ENCODE measurements around the gene SLC39A6. TPM values are rescaled to one million over a fixed set of nuclear protein-coding genes. Genes with fewer than 3 reads are reported as not detected.

The SLC39A6 gene
- total RNA-seq, 1 experiment from 2014 or later, result 36.2 TPM

- no peak for DNase-seq
- Histone ChIP-seq H3K36me3 (replicated peaks; ENCODE audit: control insufficient read depth, insufficient read depth, low read length) (peaks cover 41% of the 10 kb centered on the region), H3K4me3 (ENCODE audit: insufficient read depth, low read depth, low read length) (no peak overlapping the region), H3K27me3 (ENCODE audit: control insufficient read depth, insufficient read depth, low read length) (no peaks in the 10 kb centered on the region)
Observed at GRCh38 chr18:36153203-36153602, 24.1 kb upstream of the SLC39A6 start.

GRCh38 chr18:36152781-36153180 is 23.6 kb upstream of the SLC39A6 start:
- no peak for DNase-seq
- Histone ChIP-seq H3K27me3 (ENCODE audit: control insufficient read depth, insufficient read depth, low read length) (no peaks in the 10 kb centered on the region), H3K4me3 (ENCODE audit: insufficient read depth, low read depth, low read length) (no peak overlapping the region), H3K36me3 (replicated peaks; ENCODE audit: control insufficient read depth, insufficient read depth, low read length) (peaks cover 41% of the 10 kb centered on the region)

GRCh38 chr18:36149514-36150289 is 20.6 kb upstream of the SLC39A6 start:
- H3K36me3 ChIP-seq (replicated peaks; ENCODE audit: control insufficient read depth, insufficient read depth, low read length), result peaks cover 37% of the 10 kb centered on the region
- H3K4me3 ChIP-seq (ENCODE audit: insufficient read depth, low read depth, low read length), result no peak overlapping the region
- DNase-seq, result no peak

DNA sequence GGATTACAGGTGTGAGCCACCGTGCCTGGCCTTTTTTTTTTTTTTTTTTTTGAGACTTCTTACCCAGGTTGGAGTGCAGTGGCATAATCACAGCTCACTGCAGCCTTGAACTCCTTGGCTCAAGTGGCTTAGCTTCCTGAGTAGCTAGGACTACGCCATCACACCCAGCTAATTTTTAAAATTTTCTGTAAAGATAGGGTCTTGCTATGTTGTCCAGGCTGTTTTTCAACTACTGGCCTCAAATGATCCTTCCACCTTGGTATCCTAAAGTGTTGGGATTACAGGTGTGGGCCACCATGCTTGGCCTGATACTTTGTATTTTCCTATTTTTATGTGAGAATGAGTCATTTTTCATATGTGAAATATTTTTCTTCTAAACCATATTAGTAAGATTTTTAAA is 14.3 kb upstream of the SLC39A6 start:
- Histone ChIP-seq H3K36me3 (replicated peaks; ENCODE audit: control insufficient read depth, insufficient read depth, low read length) (peaks cover 40% of the 10 kb centered on the region), H3K27me3 (ENCODE audit: control insufficient read depth, insufficient read depth, low read length) (no peaks in the 10 kb centered on the region), H3K4me3 (ENCODE audit: insufficient read depth, low read depth, low read length) (no peak overlapping the region)
- DNase-seq, result no peak

More at GRCh38 chr18:36149514-36150289, 20.6 kb upstream of the SLC39A6 start:
- no peaks in the 10 kb centered on the region for H3K27me3 ChIP-seq (ENCODE audit: control insufficient read depth, insufficient read depth, low read length)

DNA sequence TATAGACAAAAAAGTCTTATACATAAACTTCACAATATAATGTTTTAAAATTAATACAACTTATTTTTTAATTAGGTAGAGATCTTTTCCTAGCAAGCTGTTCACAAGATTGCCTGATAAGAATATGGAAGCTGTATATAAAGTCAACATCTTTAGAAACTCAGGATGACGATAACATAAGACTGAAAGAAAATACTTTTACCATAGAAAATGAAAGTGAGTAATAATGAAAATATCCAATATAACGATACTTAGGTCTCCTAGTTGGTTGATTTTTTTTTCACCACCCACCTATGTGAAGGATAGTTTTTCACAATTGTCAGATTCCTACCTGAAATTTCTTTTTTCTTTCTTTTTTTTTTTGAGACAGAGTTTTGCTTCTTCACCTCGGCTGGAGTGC is 13.6 kb upstream of the SLC39A6 start:
- no peak for DNase-seq
- Histone ChIP-seq H3K27me3 (ENCODE audit: control insufficient read depth, insufficient read depth, low read length) (no peaks in the 10 kb centered on the region), H3K36me3 (replicated peaks; ENCODE audit: control insufficient read depth, insufficient read depth, low read length) (peaks cover 41% of the 10 kb centered on the region), H3K4me3 (ENCODE audit: insufficient read depth, low read depth, low read length) (no peak overlapping the region)

DNA sequence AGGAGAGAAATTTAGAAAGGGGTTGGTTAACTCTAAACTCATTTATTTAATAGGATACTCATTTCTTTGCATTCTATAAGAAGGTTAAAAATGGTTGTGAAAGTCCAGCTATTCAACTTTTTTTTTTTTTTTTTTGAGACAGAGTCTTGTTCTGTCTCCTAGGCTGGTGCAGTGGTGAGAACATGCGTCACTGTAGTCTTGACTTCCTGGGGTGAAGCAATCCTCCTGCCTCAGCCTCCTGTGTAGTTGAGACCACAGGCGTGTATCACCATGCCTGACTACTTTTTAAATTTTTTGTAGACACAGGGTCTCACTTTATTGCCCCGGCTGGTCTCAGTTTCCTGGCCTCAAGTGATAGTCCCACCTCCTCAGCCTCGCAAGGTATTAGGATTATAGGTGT is 12.4 kb upstream of the SLC39A6 start:
- peaks cover 40% of the 10 kb centered on the region for H3K36me3 ChIP-seq (replicated peaks; ENCODE audit: control insufficient read depth, insufficient read depth, low read length)
- no peak overlapping the region for H3K4me3 ChIP-seq (ENCODE audit: insufficient read depth, low read depth, low read length)
- DNase-seq, result no peak
- no peaks in the 10 kb centered on the region for H3K27me3 ChIP-seq (ENCODE audit: control insufficient read depth, insufficient read depth, low read length)

DNA sequence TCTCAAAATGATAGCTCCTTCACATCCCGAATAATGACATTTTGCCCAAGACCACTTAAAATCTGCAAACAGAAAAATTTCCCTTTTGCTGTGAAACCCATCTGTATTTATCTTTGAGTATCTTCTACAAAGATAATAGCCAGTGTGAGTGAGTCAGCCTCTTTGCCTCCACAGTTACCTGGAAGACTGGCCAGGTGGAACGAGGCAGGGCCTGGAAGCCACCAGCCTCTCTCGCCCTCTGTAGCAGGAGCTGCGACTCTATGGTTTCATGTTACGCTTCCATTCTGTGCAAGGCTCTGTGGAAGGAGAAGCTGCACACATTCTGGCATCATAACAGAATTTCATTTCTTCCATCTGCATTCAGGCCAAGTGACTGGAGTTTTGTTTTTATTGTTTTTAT is 10.1 kb upstream of the SLC39A6 start:
- Histone ChIP-seq H3K27me3 (ENCODE audit: control insufficient read depth, insufficient read depth, low read length) (no peaks in the 10 kb centered on the region), H3K4me3 (ENCODE audit: insufficient read depth, low read depth, low read length) (no peak overlapping the region), H3K36me3 (replicated peaks; ENCODE audit: control insufficient read depth, insufficient read depth, low read length) (peaks cover 29% of the 10 kb centered on the region)
- DNase-seq, result no peak

GRCh38 chr18:36135264-36135663 is 6.1 kb upstream of the SLC39A6 start:
- Histone ChIP-seq H3K4me3 (ENCODE audit: insufficient read depth, low read depth, low read length) (no peak overlapping the region), H3K36me3 (replicated peaks; ENCODE audit: control insufficient read depth, insufficient read depth, low read length) (peaks cover 16% of the 10 kb centered on the region), H3K27me3 (ENCODE audit: control insufficient read depth, insufficient read depth, low read length) (no peaks in the 10 kb centered on the region)
- no peak for DNase-seq

- Histone ChIP-seq H3K27me3 (ENCODE audit: control insufficient read depth, insufficient read depth, low read length) (no peaks in the 10 kb centered on the region), H3K36me3 (replicated peaks; ENCODE audit: control insufficient read depth, insufficient read depth, low read length) (peaks cover 3% of the 10 kb centered on the region), H3K4me3 (ENCODE audit: insufficient read depth, low read depth, low read length) (no peak overlapping the region)
- DNase-seq, result peak; percentile 15
Observed at GRCh38 chr18:36132756-36133155, 3.6 kb upstream of the SLC39A6 start.

DNA sequence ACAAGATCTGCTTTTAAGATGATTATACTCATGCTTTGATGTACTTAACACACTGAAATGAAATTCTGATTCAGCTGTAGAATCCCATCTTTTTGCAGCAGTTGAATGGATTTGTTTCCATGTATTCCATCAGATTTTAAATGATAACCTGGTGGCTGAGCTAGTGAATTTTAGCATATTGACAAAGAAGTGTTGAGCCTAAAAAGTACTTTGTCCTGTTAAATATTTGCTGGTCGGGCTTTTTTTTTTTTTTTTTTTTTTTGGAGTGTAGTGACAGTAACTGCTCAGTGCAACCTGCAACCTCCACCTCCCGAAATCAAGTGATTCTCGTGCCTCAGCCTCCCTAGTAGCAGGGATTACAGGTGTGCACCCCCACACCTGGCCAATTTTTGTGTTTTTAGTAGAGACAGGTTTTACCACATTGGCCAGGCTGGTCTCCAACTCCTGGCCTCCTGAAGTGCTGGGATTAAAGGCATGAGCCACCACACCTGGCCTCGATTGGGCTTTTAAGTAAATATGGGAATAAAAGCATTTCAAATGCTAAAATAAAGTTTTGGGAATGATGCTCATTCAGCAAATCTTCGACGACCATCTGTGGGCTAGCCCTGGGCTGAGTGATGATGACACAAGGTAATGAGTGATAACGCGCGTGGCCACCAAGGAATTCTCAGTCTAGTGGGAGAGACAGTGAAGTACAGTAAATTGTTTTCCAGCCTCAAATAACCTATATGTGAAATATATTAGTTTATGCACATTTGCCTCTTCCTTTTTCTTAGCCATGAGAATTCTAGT is 2.7 kb upstream of the SLC39A6 start:
- Histone ChIP-seq H3K36me3 (replicated peaks; ENCODE audit: control insufficient read depth, insufficient read depth, low read length) (peaks cover under 1% of the 10 kb centered on the region), H3K27me3 (ENCODE audit: control insufficient read depth, insufficient read depth, low read length) (no peaks in the 10 kb centered on the region), H3K4me3 (ENCODE audit: insufficient read depth, low read depth, low read length) (no peak overlapping the region)
- no peak for DNase-seq

- H3K36me3 ChIP-seq (replicated peaks; ENCODE audit: control insufficient read depth, insufficient read depth, low read length), result peaks cover 1% of the 10 kb centered on the region
- H3K4me3 ChIP-seq (ENCODE audit: insufficient read depth, low read depth, low read length), result peak overlapping the region; percentile 87
- peak; percentile 26 for DNase-seq
- no peaks in the 10 kb centered on the region for H3K27me3 ChIP-seq (ENCODE audit: control insufficient read depth, insufficient read depth, low read length)
Observed at GRCh38 chr18:36130883-36131653, 1.9 kb upstream of the SLC39A6 start.

DNA sequence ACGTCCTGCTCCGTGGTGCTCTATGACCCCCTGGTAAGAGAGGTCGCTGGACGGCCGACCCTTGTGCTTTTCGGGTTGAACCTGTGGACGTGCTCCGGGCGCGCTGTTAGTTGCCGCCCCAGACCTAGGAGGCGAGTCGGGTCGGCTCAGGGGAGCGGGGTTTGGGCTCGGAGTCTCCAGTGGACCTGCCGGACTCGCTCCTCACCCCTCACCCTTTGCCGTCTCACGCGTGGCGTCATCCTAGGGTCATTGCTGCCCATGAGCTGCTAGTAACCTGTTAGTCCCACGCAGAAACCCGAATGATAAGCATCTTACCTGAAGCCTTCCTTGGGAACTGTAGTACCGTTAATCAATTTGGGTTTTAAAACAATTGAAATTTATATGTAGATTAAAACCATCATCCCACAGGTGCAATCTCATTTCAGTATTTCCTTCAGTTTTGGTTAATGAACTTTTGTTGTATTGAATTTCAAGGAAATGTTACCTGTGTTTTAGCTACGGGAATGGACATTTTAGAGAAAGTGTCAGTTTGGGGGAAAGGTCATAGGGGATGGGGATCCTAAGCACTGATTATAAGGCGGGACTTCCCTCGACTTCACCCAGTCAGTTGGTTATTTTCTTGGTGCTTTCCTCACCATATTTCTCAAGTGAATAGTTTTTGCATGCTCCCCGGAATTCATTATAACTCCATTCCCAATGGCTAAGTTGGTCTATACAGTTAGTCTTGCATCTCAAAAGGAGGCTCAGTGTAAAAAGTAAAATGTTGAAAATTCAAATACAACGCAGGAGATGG is 1.1 kb upstream of the SLC39A6 start:
- DNase-seq, result peak; percentile 32
- peak overlapping the region; percentile 87 for H3K4me3 ChIP-seq (ENCODE audit: insufficient read depth, low read depth, low read length)
- H3K36me3 ChIP-seq (replicated peaks; ENCODE audit: control insufficient read depth, insufficient read depth, low read length), result peaks cover 1% of the 10 kb centered on the region
- H3K27me3 ChIP-seq (ENCODE audit: control insufficient read depth, insufficient read depth, low read length), result no peaks in the 10 kb centered on the region

DNA sequence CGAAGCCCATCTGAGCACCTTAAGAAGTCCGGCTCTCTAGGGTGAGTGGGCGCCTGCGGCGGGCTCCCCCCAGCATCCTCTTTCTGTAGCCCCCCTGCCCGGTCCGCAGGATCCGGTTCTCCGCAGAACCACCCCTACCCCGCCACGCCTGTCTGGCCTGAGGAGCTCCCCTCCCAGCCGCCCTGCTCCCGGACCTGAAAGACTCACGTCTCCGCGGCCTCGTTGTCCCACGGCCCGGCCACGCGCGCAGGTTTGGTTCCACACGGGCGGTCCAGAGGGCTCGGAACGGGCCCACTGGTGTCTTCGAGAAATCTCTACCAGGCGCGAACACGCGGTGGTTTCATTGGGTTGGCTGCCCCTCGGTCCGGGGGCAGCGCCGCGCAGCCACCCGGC is 237 bp downstream of the SLC39A6 start:
- H3K36me3 ChIP-seq (replicated peaks; ENCODE audit: control insufficient read depth, insufficient read depth, low read length), result peaks cover 3% of the 10 kb centered on the region
- DNase-seq, result peak; percentile 76
- no peaks in the 10 kb centered on the region for H3K27me3 ChIP-seq (ENCODE audit: control insufficient read depth, insufficient read depth, low read length)
- peak overlapping the region; percentile 87 for H3K4me3 ChIP-seq (ENCODE audit: insufficient read depth, low read depth, low read length)

- H3K36me3 ChIP-seq (replicated peaks; ENCODE audit: control insufficient read depth, insufficient read depth, low read length), result peaks cover 3% of the 10 kb centered on the region
- DNase-seq, result peak; percentile 53
- no peaks in the 10 kb centered on the region for H3K27me3 ChIP-seq (ENCODE audit: control insufficient read depth, insufficient read depth, low read length)
- H3K4me3 ChIP-seq (ENCODE audit: insufficient read depth, low read depth, low read length), result peak overlapping the region; percentile 87
Observed at GRCh38 chr18:36128530-36128870, 640 bp downstream of the SLC39A6 start.

Data from H7 (cell line).